Pons (tissue), 1 donor: Measurements from ENCODE around the gene RNF220.
A peak's percentile ranks its signal among the peaks of the same experiment; 100 is the strongest.

Source experiments
- DNase-seq: peaks from one replicate; pipeline ENCODE4 v3.0.0-alpha.2; 2016; ENCODE audit warnings: low spot score

The RNF220 gene

GRCh38 chr1:44405031-44405797, at the start of gene RNF220:
Gene RNF220, plus strand, starts transcription at chr1:44405255.
- peak; percentile 98 for DNase-seq

- no peak for DNase-seq
These were observed 49.3 kb upstream of the RNF220 start for GRCh38 chr1:44355582-44356305.

- DNase-seq, result no peak
These were observed 47.3 kb upstream of the RNF220 start for GRCh38 chr1:44357710-44358109.

GRCh38 chr1:44359234-44359935, 45.7 kb upstream of the RNF220 start:
- DNase-seq, result no peak

- no peak for DNase-seq
These were observed 43.6 kb upstream of the RNF220 start for GRCh38 chr1:44361478-44361877.

GRCh38 chr1:44366371-44366975, 38.6 kb upstream of the RNF220 start:
- DNase-seq, result no peak

GRCh38 chr1:44367944-44368343, 37.1 kb upstream of the RNF220 start:
- no peak for DNase-seq

GRCh38 chr1:44368471-44369151, 36.4 kb upstream of the RNF220 start:
- peak; percentile 36 for DNase-seq

- no peak for DNase-seq
These were observed 33.8 kb upstream of the RNF220 start for GRCh38 chr1:44371206-44371605.

GRCh38 chr1:44375547-44375946, 29.5 kb upstream of the RNF220 start:
- DNase-seq, result no peak

GRCh38 chr1:44377925-44378784, 26.9 kb upstream of the RNF220 start:
- DNase-seq, result peak; percentile 81

GRCh38 chr1:44380666-44381177, 24.3 kb upstream of the RNF220 start:
- DNase-seq, result peak; percentile 67

GRCh38 chr1:44388551-44388950, 16.5 kb upstream of the RNF220 start:
- DNase-seq, result no peak

GRCh38 chr1:44389437-44389836, 15.6 kb upstream of the RNF220 start:
- DNase-seq, result no peak

GRCh38 chr1:44390277-44390676, 14.8 kb upstream of the RNF220 start:
- no peak for DNase-seq

- no peak for DNase-seq
These were observed 3.5 kb upstream of the RNF220 start for GRCh38 chr1:44401256-44402228.

- DNase-seq, result peak; percentile 17
These were observed 1.0 kb downstream of the RNF220 start for GRCh38 chr1:44405798-44406736.

- no peak for DNase-seq
These were observed 1.8 kb downstream of the RNF220 start for GRCh38 chr1:44406737-44407429.
